GM12865 (cell line): ENCODE results near the gene EYA3.
A peak's percentile ranks its signal among the peaks of the same experiment; 100 is the strongest.

Source experiments
- DNase-seq: peaks from one replicate; pipeline ENCODE4 v3.0.0; 2010; ENCODE audit warnings: low read depth
- H3K4me3 ChIP-seq: 2 replicates; pipeline ENCODE4 v1.5.1; 2011; ENCODE audit warnings: mild to moderate bottlenecking, low read depth, low read length, control low read depth
- CTCF ChIP-seq: IDR thresholded peaks from 2 replicates; pipeline ENCODE4 v1.5.1; 2011; ENCODE audit warnings: low read length, control low read depth, low read depth, inconsistent platforms; ENCODE audit not compliant: insufficient read depth; ENCODE audit errors: missing control alignments

EYA3 gene

GRCh38 chr1:28123461-28123961, 35.1 kb upstream of the EYA3 start:
- no peak overlapping the region for H3K4me3 ChIP-seq
- no peak for DNase-seq
- no peak for TF ChIP-seq CTCF

GRCh38 chr1:28122183-28122582, 33.8 kb upstream of the EYA3 start:
- no peak overlapping the region for H3K4me3 ChIP-seq
- no peak for DNase-seq
- no peak for TF ChIP-seq CTCF

GRCh38 chr1:28119556-28119955, 31.1 kb upstream of the EYA3 start:
- DNase-seq, result peak; percentile 27
- TF ChIP-seq CTCF, result no peak
- no peak overlapping the region for H3K4me3 ChIP-seq

- DNase-seq, result peak; percentile 42
- H3K4me3 ChIP-seq, result no peak overlapping the region
- no peak for TF ChIP-seq CTCF
Observed at GRCh38 chr1:28118640-28119307, 30.4 kb upstream of the EYA3 start.

- no peak overlapping the region for H3K4me3 ChIP-seq
- TF ChIP-seq CTCF, result no peak
- peak; percentile 78 for DNase-seq
Observed at GRCh38 chr1:28115267-28115666, 26.9 kb upstream of the EYA3 start.

- no peak overlapping the region for H3K4me3 ChIP-seq
- DNase-seq, result no peak
Observed at GRCh38 chr1:28114844-28115243, 26.4 kb upstream of the EYA3 start.

More at GRCh38 chr1:28114844-28115243, 26.4 kb upstream of the EYA3 start:
- no peak for TF ChIP-seq CTCF
